ENCODE measurements around the gene CES5A. TPM values are rescaled to one million over a fixed set of nuclear protein-coding genes. Genes with fewer than 3 reads are reported as not detected.
"Not testable (repeated sequence)": the region's sequence is repeated elsewhere in the genome, so short reads cannot be mapped to it uniquely, and the experiment has no call there.

The CES5A gene
- total RNA-seq, 1 experiment from 2014 or later, result not detected

DNA sequence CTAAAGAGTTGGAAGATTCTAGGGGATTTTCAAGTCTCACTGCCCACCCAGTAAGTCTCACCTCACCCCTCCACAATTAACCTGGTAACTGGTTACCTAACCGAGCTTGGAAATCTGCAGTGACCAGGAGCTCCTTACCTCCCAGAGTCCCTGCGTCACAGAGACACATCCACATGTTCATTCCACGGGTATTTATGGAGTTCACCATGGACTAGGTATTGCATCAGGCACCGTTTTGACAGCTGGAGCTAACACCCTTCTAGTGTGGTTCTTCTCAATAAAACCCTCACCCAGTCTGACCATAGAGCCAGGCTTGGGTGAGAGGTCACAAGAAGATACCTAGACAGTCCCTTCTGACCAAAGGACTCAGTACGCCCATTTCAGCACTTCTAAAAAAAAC lies 2.1 kb downstream of the CES5A start:
- no peak for DNase-seq (ENCODE audit: low read depth)

- DNase-seq (ENCODE audit: low read depth), result no peak
These were observed 3.0 kb downstream of the CES5A start for GRCh38 chr16:55872130-55872529.

DNA sequence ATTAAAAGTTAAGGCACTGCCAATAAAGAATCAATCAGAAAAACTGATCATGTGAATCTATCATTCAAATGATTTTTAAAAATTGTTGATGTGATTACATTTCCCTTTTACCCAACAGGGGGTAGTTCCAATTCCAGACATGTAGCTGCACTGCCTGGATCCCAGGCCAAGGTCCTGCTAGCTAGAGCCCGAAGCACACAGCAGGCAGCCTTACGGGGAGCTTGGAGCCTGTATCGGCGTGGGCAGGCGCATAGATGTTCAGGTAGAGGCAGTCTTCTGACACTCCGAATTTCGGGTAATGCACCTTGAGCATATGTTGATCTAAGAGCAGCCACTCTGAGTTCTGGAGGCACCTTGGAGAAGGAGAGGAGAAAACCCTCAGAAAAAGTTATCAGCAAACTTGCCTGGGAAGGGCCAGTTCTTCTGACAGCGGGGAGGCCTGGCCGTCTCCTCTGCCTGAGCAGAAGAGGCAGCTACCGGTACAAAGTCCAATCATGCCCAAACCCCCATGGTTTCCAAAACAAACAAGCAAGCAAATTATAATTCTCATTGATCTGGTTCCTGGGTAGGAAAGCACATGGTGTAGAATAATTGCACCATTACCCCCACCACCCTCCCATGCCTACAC lies 3.6 kb downstream of the CES5A start:
- DNase-seq (ENCODE audit: low read depth), result no peak

DNA sequence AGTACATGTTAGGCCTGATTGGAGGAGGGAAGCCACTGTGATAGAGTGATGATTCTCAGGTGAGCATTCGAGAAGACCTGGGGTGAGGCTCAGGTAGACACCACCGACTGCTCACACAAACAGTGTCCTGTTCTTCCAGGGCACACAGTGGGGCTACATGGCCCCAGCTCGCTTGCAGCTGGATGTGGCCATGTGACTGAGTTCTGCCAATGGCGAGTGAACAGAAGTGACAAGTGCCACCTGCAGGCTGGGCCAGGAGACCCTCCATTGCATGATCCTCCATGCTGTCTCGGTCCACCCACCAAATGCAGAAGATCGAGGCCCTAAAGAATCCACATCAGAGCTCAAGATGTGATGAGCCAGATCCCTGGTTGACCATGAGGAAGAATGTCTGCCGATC lies 6.2 kb downstream of the CES5A start:
- no peak for DNase-seq (ENCODE audit: low read depth)

- no peak for DNase-seq (ENCODE audit: low read depth)
These were observed 7.0 kb downstream of the CES5A start for GRCh38 chr16:55868137-55868536.

DNA sequence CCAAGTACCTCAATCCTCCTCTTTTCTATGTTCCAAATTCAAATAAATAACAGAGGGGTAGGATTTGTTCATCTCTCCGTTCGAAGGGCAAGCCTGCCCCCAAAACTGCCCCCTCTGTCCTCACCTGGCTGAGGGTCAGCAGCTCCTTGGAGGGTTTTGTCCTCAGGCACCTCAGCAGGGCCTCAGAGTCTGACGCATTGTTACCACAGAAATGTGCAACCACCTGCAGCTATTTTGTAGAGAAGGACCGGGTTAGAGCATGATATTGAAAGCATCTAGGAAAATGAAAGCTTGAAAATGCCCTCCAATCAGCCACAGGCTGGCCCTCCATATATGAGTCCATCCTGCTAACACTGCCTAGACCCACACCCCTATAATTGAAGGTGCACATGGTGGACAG lies 13.9 kb downstream of the CES5A start:
- no peak for DNase-seq (ENCODE audit: low read depth)

- DNase-seq (ENCODE audit: low read depth), result not testable (repeated sequence)
These were observed 17.5 kb downstream of the CES5A start for GRCh38 chr16:55857650-55858049.

GRCh38 chr16:55856950-55857349 lies 18.2 kb downstream of the CES5A start:
- no peak for DNase-seq (ENCODE audit: low read depth)

- DNase-seq (ENCODE audit: low read depth), result peak; percentile 31
These were observed 22.1 kb downstream of the CES5A start for GRCh38 chr16:55853114-55853513.

DNA sequence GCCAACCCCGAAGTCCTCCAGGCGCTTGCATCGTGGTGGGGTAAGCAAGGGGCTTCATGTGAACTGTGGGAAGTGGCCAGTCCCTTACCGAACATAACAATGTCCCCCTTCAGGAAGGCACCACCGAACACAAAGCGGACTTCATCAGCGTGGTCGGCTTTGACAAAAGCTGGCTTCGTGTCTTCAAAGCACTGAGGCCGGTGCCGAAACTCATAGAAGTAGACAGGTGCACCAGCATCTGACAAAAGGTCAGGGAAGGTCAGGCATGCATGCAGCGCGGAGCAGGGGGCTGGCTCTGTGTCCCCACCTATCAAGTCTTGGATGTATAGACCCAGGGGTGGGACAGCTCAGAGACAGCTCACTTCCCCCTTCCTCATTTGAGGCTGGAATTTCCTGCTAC lies 25.6 kb downstream of the CES5A start:
- DNase-seq (ENCODE audit: low read depth), result no peak

DNA sequence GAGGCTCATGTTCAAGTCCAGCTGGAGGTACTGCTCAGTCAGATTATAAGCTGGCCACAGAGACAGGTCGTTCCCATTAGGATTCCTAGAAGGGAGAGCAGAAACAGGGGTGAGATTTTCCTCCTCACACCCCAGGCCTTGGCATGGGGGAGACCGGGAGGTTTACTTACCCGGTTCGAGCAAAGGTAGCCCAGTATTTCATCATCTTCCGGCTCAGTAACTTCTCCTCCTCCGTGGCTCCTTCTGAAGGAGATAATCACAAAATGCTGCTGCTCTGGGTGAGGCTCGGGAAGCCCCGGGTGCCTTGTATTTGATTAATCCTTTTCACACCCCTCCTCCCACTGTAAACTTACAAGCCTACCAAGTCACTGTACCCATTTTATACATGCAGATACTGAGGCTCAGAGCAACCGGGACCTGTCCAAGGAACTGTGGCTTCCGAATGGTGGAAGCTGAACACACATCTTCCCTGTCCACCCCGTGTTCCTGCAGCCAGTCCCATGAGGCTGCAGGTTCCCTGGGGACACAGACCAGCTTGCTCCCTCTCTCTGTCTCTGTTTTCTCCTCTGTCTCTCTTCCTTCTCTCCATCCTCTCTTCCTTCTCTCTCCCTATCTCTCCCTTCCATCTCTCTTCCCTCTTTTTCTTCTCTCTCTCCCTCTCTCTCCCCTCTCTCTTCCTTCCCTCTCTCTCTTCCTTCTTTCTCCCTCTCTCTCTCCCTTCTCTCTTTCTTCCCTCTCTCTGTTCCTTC lies 28.4 kb downstream of the CES5A start:
- DNase-seq (ENCODE audit: low read depth), result no peak

GRCh38 chr16:55843105-55843395 lies 32.1 kb downstream of the CES5A start:
- no peak for DNase-seq (ENCODE audit: low read depth)

DNA sequence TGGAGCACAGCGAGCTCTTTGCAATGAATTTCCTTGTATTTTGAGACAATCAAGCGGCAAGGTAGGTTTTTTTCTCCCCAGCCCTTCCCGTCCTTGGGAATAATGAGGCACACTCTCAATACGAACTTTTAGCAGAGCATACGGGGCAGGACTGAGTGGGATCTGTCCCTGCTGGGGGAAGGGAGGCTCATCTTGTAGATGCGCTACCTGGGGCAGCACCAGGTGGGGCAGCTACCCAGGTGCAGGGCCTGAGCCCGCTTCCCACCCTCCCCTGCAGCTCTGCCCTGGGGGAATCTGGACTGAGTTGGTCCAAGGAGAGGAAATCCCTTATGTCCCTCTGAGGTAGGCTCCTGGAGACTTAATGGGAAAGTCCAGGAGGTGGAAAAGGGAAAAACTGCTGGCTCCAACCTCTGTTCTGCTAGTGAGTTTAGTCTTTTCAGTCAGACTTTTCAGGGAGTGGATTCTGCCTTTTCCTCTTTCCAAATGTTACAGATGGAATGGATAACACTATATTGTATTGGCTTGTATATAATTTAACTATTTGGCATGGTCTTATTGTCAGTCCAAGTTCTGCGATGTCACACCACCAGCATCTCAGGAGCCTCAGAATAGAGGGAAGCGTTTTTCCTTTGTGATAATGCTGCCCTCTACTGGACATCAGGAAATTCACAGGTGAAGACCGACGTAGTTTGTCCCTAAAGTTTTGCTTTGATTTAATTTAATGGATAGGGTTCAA lies 32.6 kb downstream of the CES5A start:
- peak; percentile 47 for DNase-seq (ENCODE audit: low read depth)

DNA sequence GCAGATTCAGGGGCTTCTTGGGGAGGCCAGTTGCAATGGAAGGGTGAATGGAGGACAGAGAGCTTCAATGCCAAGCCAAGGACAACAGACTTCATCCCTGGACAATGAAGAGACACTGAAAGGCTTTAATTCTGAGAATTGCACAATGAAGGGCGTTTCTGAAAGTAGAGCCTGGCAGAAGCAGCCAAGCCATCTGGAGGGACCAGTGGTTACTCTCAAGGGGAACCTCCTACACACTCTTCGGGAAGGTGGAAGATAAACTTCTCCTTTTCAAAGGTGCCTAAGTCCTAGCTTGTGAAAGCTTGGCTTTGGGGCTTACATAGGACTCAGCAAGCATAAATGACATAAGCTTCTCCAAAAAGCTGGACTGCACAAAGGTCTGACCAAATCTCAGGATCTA lies 36.1 kb downstream of the CES5A start:
- no peak for DNase-seq (ENCODE audit: low read depth)

GRCh38 chr16:55836158-55836611 lies 39.0 kb downstream of the CES5A start:
- DNase-seq (ENCODE audit: low read depth), result no peak

DNA sequence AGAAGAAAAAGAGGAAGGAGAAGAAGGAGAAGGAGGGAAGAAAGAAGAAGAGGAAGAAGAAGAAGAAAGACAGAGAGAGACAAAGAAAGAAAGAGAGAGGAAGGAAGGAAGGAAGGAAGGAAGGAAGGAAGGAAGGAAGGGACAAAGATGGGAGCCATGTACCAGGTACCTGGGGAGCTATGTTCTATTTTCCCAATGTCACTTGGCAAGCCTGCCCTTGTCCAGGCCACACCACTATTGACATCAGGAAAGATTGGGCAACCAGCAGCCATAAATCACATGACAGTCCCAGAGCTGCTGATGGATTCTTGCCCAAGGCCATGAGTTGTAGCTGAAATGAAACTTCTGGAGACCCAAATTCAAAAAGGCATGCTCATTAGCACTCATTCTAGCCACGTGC lies 39.6 kb downstream of the CES5A start:
- peak; percentile 7 for DNase-seq (ENCODE audit: low read depth)

DNA sequence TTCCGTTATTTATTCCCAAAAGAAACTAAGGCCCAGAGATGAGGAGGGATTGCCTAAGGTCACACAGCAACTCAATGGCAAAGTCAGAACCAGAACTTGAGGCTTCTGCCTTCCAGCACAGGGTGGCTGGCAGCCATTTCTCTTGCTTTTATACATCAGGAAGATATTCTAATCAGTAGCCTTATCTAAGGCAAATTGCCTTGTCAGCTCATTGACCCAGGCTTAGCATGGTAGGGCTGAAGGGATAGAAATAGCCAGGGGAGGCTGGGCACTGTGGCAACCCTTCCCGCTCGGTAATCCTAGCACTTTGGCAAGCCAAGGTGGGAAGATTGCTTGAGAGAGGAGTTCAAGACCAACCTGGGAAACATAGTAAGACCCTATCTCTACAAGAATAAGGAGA lies 40.0 kb downstream of the CES5A start:
- not testable (repeated sequence) for DNase-seq (ENCODE audit: low read depth)

DNA sequence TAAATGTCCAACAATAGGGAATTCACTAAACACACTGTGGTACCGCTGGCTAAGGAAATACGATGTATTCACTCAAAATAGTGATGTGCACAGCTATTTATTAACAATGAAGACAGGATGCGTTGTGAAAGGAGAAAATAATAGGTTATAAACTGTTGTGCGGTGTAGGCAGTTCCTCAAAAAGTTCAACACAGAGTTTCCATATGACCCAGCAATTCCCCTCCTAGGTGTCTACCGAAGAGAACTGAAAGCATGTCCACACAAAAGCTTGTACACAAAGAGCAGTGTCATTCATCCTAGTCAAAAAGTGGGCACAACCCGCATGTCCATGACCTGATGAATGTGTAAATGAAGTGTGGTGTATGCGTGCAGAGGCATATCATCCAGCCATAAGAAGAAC lies 41.1 kb downstream of the CES5A start:
- no peak for DNase-seq (ENCODE audit: low read depth)

DNA sequence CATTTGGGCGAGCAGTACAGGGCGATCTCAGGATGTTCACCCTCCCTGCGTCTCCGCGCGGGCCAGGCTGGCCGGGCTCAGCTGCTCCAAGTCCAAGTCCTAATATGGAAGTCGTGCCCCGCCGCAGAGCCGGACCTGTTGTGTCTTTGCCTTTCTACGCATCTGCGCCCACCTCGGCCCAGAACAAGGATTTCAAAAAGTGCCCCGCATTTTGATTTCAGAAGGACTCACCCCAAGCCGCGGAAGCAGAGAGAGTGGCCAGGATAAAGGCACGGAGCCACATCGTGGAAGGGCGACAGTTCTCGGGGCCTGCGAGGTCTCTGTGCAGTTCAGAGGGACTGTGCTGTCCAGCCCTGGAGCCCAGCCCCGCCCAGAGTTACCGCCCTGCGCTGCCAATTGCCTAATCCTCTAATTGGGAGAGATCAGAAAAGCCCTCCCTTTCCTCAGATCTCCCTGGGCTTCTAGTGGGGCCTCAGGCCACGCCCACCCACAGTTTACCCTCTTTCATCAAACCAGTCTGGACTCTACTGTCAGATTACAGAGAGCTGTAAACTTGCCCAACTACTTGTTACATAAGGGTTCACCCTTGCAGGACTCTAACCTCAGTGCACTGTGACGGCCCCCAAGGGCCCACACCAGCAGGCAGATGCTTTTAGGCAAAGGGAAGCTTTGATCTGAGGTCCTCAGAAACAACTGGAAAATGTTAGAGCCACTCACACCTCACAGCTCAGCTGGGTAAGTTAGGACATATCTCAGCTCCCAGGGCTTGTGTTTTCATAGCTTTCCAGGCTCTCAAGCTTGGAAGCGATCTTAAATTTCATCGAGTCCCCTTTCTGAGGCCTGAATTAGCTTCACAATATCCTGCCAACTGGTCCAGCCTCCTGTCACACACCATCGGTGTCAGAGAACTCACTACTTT lies 42.1 kb downstream of the CES5A start, which contains the start of gene CES1:
Gene CES1, minus strand, starts transcription at position 324 of the 919 bp plus-strand sequence. Its CDS starts 41 bp downstream, at position 283.
- DNase-seq (ENCODE audit: low read depth), result no peak

DNA sequence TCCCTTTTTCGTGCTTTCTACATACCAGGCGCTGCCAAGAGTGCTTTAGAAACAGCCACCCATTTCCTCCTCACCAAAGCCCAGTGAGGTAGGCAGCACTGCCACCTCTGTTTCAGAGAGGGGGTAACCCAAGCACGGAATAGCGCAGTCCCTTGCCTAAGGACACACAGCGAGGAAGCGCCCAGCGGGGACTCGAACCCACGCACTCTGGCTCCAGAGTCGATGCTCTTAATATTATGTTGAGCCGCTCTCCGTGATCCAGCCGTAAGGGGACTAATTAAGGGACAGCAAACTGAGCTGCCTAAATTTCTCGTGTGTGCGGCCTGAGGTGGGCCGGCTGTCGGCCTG lies 42.8 kb downstream of the CES5A start:
- no peak for DNase-seq (ENCODE audit: low read depth)

DNA sequence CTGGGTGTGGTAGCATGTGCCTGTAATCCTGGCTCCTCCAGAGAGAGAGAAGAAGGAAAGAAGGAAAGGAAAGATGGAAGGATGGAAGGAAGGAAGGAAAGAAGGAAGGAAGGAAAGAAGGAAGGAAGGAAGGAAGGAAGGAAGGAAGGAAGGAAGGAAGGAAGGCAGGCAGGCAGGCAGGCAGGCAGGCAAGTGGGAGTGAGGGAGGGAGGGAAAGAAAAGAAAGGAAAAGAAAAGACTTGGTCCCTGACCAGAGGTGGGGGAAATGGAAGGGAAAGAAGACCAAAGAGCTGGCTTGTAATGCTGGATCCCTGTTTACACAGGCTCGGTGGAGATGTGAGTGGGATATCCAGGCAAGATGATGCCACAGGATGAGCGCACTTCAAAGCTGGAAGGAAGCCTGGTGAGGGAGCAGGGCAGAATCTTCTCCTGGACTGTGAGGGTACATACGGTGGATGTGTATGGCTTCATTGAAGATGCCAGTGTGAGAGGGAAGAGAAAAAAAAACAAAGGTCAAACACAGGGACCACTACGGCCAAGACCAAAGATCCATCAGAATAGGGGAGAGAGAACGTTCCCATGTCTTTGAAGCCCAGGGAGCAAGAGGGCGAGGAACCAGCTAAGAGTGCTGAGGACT lies 44.4 kb downstream of the CES5A start:
- no peak for DNase-seq (ENCODE audit: low read depth)

Measured in M059J (cell line).